Measurements from ENCODE around the gene IDI2. TPM values are rescaled to one million over a fixed set of nuclear protein-coding genes. Genes with fewer than 3 reads are reported as not detected.

Gene IDI2
- total RNA-seq, 2 donors from 2014 or later = 0.24 TPM; not detected in 1

DNA sequence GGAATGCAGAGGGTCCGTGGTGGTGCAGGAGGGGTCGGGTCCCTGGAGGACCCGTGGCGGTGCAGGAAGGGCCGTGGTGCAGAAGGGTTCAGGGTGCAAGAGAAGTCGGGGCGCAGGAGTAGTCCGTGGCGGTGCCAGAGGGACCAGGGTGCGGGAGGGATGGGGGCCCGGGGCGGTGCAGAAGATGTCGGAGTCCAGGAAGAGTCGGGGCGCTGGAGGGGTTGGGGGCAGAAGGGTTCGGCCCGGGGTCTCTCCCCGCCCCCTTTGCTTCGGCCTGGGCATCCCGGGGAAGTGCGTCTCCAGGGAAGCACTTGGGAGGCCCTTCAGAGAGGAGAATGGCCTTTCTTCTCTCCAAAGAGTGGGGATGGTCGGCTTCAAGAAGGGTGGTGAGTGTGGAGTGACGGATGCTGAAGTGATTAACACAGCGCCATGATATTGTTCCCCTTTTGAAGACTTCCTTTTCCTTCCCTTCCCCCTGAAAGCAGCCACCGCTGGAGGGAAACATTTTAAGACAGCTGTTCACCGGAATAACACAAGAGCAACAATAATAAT, 31.5 kb upstream of the IDI2 start:
- Histone ChIP-seq H3K36me3 (peaks cover 14% of the 10 kb centered on the region), H3K4me3 (peak overlapping the region; percentile 96 to 100), H3K27me3 (no peaks in the 10 kb centered on the region), H3K4me1 (peaks cover 0 to 52% of the 10 kb centered on the region in 2 donors), H3K27ac (peak overlapping the region; percentile 96 to 100), H3K9me3 (no peaks in the 10 kb centered on the region)
- no peak for DNase-seq (ENCODE audit: low spot score)
- TF ChIP-seq CTCF (IDR thresholded peaks at IDR 0.05) = no peak

DNA sequence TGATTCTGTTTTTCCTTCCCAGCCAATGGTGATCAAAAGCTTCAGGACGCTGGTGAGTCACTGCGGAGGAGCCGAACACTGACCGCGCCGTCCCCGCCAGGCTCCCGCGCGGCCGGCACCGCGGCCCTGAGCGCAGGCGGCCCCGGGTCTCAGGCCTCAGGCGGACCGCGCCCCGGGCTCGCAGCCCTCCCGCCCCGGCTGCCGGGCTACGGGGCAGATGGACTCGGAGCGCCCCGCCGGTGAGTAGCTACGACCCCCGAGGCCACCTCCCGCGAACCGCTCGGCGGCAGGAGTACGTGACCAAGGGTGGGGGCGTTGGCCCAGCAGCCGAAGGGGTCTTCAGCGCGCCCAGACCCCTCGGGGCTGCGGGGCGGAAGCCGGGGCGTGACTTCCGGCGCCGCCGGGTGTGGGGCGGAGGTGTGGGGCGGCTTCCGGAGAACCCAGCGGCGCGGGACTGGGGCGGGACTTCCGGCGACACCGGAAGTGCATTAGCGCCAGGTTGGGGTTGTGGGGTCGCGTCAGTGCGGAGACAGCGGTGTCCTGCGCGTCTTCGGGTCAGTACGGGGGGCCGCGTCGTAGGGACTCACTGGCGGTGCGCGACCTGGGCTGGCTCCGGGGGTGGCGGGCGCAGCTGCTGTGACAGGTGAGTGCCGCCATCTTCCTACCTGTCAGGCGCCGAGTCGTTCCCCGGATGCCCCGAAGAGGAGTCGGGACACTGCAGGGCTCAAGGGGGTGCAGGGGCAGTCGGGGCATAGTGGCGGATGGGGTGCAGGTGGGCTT, 30.9 kb upstream of the IDI2 start, which contains the start of gene WDR37:
TSS of gene WDR37 (plus strand) at position 60 of the 780 bp plus-strand sequence. CDS start 15,771 bp downstream, outside the sequence.
- Histone ChIP-seq H3K4me1 (peaks cover 0 to 46% of the 10 kb centered on the region in 2 donors), H3K9me3 (no peaks in the 10 kb centered on the region), H3K27ac (peak within 1 kb of the TSS; percentile 96 to 100), H3K27me3 (no peaks in the 10 kb centered on the region), H3K36me3 (peaks cover 19% of the 10 kb centered on the region), H3K4me3 (peak within 1 kb of the TSS; percentile 96 to 100)
- no peak for TF ChIP-seq CTCF (IDR thresholded peaks at IDR 0.05)
- DNase-seq (ENCODE audit: low spot score) = peak; percentile 79

- H3K4me1 ChIP-seq = peaks cover 0 to 45% of the 10 kb centered on the region in 2 donors
- no peak overlapping the region for H3K4me3 ChIP-seq
- DNase-seq (ENCODE audit: low spot score) = no peak
- no peak for TF ChIP-seq CTCF (IDR thresholded peaks at IDR 0.05)
- H3K27me3 ChIP-seq = no peaks in the 10 kb centered on the region
- peak overlapping the region in 1 of 2 donors; percentile 96 for H3K27ac ChIP-seq
- H3K36me3 ChIP-seq = peaks cover 22% of the 10 kb centered on the region
- no peaks in the 10 kb centered on the region for H3K9me3 ChIP-seq
Measured at GRCh38 chr10:1054684-1055083, 29.0 kb upstream of the IDI2 start.

GRCh38 chr10:1050554-1050953, 24.9 kb upstream of the IDI2 start:
- DNase-seq (ENCODE audit: low spot score) = no peak
- peak overlapping the region; percentile 99 to 100 for H3K27ac ChIP-seq
- H3K9me3 ChIP-seq = no peaks in the 10 kb centered on the region
- no peaks in the 10 kb centered on the region for H3K27me3 ChIP-seq
- H3K4me3 ChIP-seq = peak overlapping the region in 1 of 2 donors; percentile 80
- H3K36me3 ChIP-seq = peaks cover 22% of the 10 kb centered on the region
- peaks cover 0 to 47% of the 10 kb centered on the region in 2 donors for H3K4me1 ChIP-seq
- no peak for TF ChIP-seq CTCF (IDR thresholded peaks at IDR 0.05)

DNA sequence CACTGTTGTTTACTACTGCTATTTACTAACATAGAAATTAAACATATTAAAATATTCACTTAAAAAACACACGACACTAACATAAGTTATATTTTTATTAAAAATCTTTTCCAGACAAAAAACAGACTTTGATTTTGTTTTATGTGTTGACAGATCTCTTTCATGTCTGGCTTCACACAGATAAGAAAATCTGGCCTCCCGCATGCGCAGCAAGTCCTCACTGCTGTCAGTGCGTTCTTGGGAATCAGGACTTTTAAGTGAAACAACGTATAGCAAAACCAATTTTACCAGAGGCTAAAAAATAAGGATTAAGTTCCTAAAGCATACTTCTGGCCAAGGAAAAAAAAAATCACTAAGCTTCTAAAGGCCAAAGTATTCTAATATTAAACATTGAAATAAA, 24.5 kb upstream of the IDI2 start:
- peak overlapping the region; percentile 80 to 89 for H3K4me3 ChIP-seq
- DNase-seq (ENCODE audit: low spot score) = no peak
- no peak for TF ChIP-seq CTCF (IDR thresholded peaks at IDR 0.05)
- H3K4me1 ChIP-seq = peaks cover 0 to 47% of the 10 kb centered on the region in 2 donors
- H3K27ac ChIP-seq = peak overlapping the region; percentile 99 to 100
- no peaks in the 10 kb centered on the region for H3K9me3 ChIP-seq
- peaks cover 22% of the 10 kb centered on the region for H3K36me3 ChIP-seq
- no peaks in the 10 kb centered on the region for H3K27me3 ChIP-seq
